Posterior cingulate gyrus (tissue), 11 donors: ENCODE data around the gene RIMS3.
A peak's percentile ranks its signal among the peaks of the same experiment; 100 is the strongest.
"Not testable (repeated sequence)": the region's sequence is repeated elsewhere in the genome, so short reads cannot be mapped to it uniquely, and the experiment has no call there.

Experiments used
- DNase-seq, 10 donors: peaks; one replicate each; pipeline versions ENCODE4 v3.0.0 to v3.0.0-alpha.2; 2020 to 2021; ENCODE audit warnings: mixed read lengths in 3 of 10
- intact Hi-C: fragments of 100-400 bp; cut with DNase I; formaldehyde crosslinking; loops from one replicate; pipeline ENCODE4 v1.15.1; 2023

RIMS3 gene

GRCh38 chr1:40665335-40666171 lies at the start of gene RIMS3:
Gene RIMS3 (minus strand): TSS chr1:40665682. CDS start chr1:40641925, 23,757 bp downstream.
- intact Hi-C loops, result loop anchor here (5.0 kb wide), 1 partner anchor 53 kb away; no protein-coding TSS in a partner anchor
- peak; percentile 65 to 98 (median 86) for DNase-seq

- intact Hi-C loops, result loop anchor here (5.0 kb wide), 1 partner anchor 59 kb away; no protein-coding TSS in a partner anchor
- no peak for DNase-seq
These were observed 47.5 kb upstream of the RIMS3 start for GRCh38 chr1:40712997-40713396.

DNA sequence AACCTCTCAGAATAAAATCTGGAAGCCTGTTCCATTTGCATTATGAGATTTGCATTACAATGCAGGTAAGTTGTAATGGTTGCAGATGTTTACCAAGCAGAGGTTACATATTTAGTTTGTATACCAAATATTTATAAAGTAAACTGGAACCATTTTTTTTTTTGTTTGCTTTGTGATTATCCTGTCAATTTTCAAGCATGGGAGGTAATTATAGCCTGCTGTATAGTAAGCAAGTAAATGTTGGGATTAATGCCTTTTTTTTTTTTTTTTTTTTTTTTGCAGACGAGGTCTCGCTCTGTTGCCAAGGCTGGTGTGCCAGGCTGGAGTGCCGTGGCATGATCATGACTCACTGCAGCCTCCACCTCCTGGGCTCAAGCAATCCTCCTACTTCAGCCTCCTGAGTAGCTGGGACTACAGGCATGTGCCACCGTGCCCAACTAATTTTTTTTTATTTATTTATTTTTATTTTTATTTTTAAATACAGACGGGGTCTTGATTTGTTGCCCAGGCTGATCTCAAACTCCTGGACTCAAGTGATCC lies 47.0 kb upstream of the RIMS3 start:
- no peak for DNase-seq
- intact Hi-C loops, result loop anchor here (5.0 kb wide), 1 partner anchor 60 kb away; no protein-coding TSS in a partner anchor

DNA sequence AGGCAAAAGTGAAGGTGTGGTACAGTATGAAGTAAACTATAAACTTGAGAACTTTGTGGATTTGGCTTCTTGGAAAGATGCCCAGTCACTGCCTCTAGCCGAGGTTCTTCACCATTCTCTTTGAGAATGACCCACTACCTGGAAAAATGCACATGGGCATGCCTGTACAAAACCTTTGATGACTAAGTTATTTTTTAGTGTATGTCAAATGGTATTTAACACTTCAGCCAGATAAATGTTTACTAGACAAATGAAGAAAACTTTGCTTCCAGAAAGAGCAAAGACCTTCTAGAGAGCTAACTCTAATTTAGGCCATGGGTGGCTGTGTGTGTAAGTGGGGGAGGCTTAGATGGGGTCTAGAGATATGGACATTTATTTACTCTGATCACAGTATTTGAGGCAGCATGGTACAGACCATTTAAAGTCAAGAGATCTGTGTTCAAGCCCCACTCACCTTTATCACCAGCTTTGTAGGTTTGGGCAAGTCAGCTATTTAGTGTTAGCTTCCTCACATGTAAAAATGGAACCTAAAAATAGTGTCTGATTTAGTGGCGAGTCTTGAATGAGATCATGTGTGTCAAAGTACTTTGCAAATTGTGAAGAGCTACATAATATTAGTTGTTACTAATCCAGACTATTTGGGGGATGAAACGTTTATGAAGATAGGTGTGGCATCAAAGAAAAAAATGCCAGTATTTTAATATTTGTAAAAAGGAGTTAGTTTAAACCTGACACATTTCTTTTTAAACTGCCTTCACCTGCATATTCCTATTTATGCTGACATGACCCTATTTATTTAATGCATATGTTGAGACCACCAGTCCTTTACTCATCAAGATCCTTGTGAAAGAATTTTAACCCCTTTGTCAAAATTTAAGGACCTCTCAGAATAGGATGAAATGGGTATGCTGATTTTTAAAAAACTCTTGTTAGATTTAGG lies 46.3 kb upstream of the RIMS3 start:
- intact Hi-C loops, result loop anchor here (5.0 kb wide), 1 partner anchor 61 kb away; no protein-coding TSS in a partner anchor
- DNase-seq, result no peak

DNA sequence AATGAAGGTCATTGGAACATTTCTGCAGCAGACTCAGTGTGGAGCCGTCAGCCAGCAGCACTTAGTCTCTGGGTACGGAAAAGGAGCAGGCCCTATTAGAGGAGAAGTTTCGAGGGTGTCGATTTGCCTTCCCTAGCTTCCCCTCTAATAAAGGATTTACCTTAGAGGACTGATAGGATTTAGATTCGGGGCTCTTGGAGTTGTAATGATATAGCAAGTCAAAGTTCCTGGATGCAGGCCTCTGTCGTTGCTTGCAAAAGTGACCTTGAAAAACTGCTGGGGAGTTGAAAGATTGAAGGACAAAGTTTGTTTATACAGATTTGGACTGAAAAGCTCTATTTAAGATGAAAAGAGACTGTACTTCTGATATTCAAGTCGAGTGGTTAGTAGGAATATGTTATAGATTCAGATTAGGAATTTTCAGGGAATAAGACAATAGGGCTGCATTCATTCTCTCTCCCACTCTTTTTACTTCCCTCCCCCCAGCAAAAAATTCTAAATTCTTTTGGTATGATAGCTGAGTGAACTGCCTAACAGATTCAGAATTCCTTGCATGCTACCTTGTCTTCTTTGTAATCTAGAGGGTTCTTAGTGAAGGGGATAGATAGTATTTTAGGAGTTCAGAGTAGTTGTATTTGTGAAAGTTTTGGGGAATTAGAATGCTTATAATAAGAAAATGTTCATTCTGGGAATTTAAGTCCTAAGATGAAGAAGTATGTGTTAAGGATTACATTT lies 45.3 kb upstream of the RIMS3 start:
- intact Hi-C loops, result loop anchor here (5.0 kb wide), 1 partner anchor 62 kb away; no protein-coding TSS in a partner anchor
- peak in 1 of 10 donors; percentile 13 for DNase-seq

GRCh38 chr1:40709802-40710278 lies 44.4 kb upstream of the RIMS3 start:
- no peak for DNase-seq
- intact Hi-C loops, result loop anchor here (2.0 to 5.0 kb wide), 2 partner anchors 17 to 62 kb away; no protein-coding TSS in a partner anchor

- intact Hi-C loops, result loop anchor here (2.0 kb wide), 1 partner anchor 16 kb away; no protein-coding TSS in a partner anchor
- DNase-seq, result peak; percentile 42 to 95 (median 74)
These were observed 43.8 kb upstream of the RIMS3 start for GRCh38 chr1:40709100-40709801.

DNA sequence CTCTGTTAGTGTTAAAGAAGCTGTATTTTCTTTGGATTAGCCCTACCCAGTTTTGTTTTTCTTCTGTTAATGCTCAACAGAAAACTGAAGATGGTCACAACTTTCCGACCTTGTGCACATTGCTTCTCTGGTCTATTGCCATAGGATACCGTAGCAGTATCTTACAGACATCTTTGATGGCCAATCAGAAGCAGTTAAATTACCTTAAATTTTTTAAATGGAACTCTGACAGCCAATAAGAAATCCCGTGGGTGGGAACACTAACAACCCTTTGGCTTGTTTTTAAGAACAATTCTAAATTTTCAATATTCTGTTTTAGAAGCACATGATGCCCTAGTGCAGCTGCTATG lies 43.2 kb upstream of the RIMS3 start:
- DNase-seq, result no peak
- intact Hi-C loops, result loop anchor here (2.0 kb wide), 1 partner anchor 16 kb away; no protein-coding TSS in a partner anchor

GRCh38 chr1:40706626-40707025 lies 41.1 kb upstream of the RIMS3 start:
- no peak for DNase-seq
- intact Hi-C loops, result no loop called here

GRCh38 chr1:40704817-40705733 lies 39.6 kb upstream of the RIMS3 start:
- intact Hi-C loops, result no loop called here
- DNase-seq, result no peak

DNA sequence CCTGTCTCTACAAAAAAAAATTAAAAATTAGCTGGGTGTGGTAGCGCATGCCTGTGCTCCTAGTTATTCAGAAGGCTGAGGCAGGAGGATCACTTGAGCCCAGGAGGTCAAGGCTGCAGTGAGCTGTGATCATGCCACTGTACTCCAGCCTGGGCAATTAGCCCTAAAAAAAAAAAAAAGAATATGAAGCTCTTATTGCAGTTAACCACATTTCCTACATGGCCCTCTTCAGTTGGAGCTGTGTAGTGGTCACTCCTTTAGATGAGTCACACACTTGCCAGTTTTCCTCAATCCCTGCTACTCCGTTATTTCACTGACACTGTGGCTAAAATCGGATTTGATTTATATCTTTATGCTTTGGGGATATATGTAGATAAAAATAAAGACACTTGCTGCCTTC lies 37.8 kb upstream of the RIMS3 start:
- DNase-seq, result no peak
- intact Hi-C loops, result no loop called here

- intact Hi-C loops, DNase-seq: not testable (repeated sequence)
These were observed 37.3 kb upstream of the RIMS3 start for GRCh38 chr1:40702810-40703209.

- intact Hi-C loops, result no loop called here
- DNase-seq, result no peak
These were observed 36.2 kb upstream of the RIMS3 start for GRCh38 chr1:40701684-40702083.

GRCh38 chr1:40699787-40700186 lies 34.3 kb upstream of the RIMS3 start:
- DNase-seq, result no peak
- intact Hi-C loops, result loop anchor here (10.0 kb wide), 1 partner anchor 155 kb away; no protein-coding TSS in a partner anchor

- intact Hi-C loops, result loop anchor here (10.0 kb wide), 1 partner anchor 157 kb away; no protein-coding TSS in a partner anchor
These were observed 32.0 kb upstream of the RIMS3 start for GRCh38 chr1:40697436-40697835.

GRCh38 chr1:40696294-40696693 lies 30.8 kb upstream of the RIMS3 start:
- DNase-seq, result no peak
- intact Hi-C loops, result loop anchor here (10.0 kb wide), 1 partner anchor 159 kb away; no protein-coding TSS in a partner anchor

More at GRCh38 chr1:40697436-40697835, 32.0 kb upstream of the RIMS3 start:
- DNase-seq, result no peak

GRCh38 chr1:40694353-40694874 lies 28.9 kb upstream of the RIMS3 start:
- intact Hi-C loops, result loop anchor here (10.0 kb wide), 1 partner anchor 160 kb away; no protein-coding TSS in a partner anchor
- DNase-seq, result no peak
